HG03354 (cell line): ENCODE measurements around the gene NUDT4B.
"Not testable (repeated sequence)": the region's sequence is repeated elsewhere in the genome, so short reads cannot be mapped to it uniquely, and the experiment has no call there.

Experiments used
- ATAC-seq: cut with Tn5 transposase; IDR thresholded peaks from one replicate; pipeline ENCODE4 v1.9.1; 2021; ENCODE audit warnings: mild to moderate bottlenecking; ENCODE audit not compliant: unreplicated experiment, poor library complexity, severe bottlenecking

Gene NUDT4B

DNA sequence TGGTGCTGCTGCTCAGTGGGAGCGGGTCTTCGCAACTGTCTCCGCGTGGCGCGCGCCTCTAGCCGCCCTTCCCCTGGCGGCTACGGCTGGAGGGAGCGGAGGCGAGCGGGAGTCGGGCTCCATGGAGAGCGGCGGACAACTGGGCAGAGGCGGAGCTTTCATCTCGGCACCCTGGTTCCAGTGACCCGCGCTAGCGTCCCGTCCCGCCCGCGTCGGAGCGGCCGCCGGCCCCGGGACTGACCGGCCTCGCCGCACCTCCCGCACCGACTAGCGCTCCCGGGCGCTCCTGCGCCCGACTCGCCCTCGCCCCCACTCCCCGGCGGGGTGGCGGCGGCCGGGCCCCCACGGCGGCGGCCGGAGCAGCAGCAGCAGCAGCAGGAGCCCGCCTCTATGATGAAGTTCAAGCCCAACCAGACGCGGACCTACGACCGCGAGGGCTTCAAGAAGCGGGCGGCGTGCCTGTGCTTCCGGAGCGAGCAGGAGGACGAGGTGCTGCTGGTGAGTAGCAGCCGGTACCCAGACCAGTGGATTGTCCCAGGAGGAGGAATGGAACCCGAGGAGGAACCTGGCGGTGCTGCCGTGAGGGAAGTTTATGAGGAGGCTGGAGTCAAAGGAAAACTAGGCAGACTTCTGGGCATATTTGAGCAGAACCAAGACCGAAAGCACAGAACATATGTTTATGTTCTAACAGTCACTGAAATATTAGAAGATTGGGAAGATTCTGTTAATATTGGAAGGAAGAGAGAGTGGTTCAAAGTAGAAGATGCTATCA is at the start of gene NUDT4B:
Gene NUDT4B (plus strand): TSS at position 212 of the 772 bp plus-strand sequence. CDS start 179 bp downstream, at position 391.
- ATAC-seq = peak; percentile 61

DNA sequence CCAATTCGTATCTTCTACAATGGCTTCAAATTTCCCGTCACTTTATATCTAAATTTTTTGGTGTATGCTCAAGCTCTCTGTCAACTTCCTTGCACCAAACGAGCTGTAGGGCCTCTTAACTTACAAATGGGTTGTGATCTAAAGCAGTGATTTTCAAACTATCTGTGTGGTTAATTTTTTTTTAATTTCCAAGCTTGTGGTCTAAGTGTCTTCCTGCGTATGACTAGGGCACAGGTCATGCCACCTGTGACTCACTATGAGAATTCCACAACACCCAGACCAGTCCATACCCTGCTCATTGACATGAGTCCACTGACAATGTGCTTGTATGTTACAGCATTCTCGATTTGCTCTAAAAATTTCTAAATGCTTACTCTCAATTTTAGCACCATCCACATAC is 49.2 kb upstream of the NUDT4B start:
- ATAC-seq = not testable (repeated sequence)

DNA sequence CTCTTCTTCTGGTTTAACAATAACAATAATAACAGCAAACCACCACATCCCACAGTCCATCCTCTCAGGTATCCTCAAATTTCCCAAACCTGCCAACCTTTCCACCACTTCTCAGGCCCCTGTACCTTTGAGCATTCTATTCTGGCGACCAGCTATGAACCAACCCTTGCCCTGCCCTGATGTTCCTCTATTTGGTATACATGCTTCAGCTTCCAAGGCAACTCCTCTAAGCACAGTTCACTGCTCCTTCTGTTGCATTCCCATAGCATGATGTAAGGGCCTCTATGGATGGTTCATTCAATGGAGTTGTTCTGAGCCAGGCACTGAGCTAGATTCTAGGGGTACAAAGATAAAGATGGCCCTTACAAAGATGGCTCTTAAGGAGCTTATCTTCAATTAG is 46.3 kb upstream of the NUDT4B start:
- ATAC-seq = not testable (repeated sequence)

DNA sequence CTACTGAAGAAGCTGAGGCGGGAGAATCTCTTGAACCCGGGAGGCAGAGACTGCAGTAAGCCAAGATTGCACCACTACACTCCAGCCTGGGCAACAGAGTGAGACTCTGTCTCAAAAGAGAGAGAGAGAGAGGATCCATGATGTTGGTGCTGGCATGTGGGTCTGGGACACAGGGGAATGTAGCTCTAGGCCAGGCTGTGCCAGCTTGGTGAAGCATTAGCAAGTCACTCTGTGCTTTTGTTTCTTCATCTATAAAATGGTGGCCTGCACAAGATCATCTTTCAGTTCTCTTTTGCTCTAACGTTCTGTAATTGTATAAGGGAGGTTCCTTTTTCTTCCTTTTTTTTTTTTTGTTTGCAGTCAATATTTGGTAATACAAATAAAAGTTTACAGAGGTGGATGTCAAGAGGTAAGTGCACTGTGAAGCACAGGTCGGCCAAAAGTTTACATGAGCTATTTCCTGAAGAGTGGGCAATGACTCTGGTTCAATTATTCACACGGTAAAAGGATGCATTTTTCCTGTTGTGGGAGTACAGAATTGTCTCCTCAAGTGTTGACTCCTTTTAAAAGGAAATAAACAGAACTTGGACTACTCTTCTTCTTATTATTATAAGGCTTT is 44.5 kb upstream of the NUDT4B start:
- ATAC-seq = not testable (repeated sequence)

DNA sequence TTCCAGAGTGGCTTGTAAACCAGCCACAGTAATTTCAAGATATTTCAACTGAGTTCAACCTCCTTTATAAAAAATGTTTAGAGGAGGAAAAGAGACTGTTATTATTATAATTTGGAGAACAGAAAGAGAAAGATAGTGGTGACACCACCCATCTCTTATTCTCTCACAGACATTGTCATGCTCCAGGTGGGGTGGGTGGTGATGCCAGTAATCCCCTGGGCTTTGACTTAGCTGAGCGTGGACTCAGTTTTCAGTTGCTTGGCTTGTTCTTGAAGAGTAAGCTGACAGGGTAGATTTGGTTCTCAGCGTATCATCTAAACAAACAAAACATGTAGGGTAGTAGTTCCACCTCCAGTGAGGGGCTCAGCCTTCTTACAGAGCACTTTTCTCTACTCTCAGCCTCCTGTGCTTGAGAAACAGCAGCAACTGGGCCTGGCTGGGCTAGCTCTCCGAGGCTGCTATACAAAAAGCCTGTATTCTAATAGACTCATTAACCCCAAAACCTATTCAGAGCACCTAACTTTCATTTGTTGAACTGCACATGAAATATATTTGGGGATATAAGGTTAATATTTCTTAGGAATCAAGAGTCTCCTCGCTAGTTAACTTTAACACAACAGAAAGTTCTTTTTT is 43.1 kb upstream of the NUDT4B start:
- ATAC-seq = peak; percentile 73

DNA sequence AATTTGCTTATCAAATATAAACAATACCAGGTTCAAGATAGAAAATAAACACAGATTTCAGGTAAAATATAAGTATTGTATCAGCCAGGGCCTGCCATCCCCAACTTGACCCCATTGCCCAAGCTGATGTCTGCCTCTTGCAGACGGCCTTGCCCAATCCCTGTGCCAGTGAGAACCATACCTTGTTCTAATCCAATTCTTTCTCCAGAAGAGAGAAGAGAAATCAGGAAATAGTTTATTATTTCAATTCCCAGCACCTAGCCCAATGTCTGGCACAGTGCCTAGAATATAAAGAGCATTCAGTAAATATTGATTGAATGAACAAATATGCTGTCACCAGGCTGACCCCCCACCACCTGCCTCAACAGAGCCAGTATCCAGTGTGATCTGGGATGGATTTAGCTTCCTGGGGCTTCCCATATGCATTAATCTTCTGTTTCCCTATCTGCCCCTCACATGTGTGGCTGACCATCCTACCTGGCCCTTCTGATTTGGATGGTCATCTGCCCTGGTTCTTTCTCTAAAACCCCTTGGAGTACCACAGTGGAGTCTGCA is 39.7 kb upstream of the NUDT4B start:
- not testable (repeated sequence) for ATAC-seq

DNA sequence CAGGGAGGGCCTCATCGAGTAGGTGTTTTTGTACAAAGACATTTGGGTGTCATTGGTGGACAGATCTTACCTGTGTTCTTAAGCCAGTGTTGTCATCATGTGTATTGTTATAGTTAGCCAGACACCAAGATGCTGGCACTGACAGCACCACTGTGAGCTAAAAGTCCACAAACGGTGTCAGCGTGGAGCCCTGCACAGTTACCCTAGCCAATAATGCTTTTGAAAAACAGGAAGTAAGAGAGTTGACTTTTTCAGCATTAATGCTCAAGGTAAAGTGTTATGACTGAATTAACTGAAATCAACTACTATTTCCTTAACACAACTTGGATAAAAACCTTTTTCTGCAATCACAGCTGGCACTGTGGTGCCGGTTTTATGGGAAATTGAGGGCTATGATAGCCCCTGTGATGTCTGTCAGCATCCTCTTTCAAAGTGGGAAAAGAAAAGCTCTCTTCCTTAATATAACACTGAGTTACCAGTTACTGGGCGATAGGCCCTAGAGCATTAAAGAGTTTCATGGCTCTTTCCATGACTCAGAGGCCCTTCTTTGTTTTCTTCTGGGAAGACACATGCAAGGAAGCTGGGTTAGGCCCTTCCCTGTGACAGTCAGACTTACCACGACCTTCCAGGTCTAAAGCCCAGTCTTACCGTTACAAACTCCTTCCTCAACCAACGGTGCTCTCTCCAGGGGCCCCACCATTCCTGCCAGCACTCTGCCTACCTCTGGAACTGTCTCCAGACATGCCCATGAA is 37.6 kb upstream of the NUDT4B start:
- ATAC-seq = not testable (repeated sequence)

DNA sequence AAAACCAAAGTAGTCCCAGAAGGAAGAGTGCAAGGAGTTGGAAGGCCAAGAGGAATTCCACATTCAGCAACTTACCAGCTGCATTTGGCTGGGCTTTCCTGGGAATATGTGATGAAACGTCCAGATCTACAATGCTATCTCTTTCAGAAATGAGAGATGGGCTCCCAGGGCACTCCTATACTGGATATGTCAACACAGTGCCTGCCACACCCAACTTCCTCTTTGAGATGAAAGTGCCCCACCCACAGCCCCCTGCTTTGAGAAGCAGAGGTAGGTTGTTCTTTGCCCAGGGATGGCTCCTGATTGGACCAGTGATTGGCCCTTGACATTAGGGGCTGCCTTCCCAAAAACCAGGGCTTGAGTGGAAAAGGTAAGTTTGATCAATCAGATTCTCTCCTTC is 36.2 kb upstream of the NUDT4B start:
- ATAC-seq = not testable (repeated sequence)

DNA sequence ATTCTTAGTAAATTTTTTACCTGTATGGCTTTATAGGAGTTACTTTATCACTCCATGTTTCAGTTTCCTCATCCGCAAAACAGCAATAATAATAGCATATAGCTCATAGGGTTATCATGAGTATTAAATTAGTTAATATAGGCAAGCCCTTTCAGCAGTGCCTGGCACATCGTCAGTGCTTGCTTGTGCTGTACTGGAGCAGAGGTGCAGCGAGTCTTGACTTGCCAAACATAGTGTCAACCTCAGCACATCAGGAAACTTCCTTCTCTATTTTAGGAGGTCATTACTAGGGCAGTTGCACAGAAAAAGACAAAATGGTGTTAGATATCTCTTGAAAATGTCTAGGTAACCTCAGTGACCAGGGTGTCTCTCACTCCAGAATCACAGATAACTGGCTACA is 33.1 kb upstream of the NUDT4B start:
- not testable (repeated sequence) for ATAC-seq

DNA sequence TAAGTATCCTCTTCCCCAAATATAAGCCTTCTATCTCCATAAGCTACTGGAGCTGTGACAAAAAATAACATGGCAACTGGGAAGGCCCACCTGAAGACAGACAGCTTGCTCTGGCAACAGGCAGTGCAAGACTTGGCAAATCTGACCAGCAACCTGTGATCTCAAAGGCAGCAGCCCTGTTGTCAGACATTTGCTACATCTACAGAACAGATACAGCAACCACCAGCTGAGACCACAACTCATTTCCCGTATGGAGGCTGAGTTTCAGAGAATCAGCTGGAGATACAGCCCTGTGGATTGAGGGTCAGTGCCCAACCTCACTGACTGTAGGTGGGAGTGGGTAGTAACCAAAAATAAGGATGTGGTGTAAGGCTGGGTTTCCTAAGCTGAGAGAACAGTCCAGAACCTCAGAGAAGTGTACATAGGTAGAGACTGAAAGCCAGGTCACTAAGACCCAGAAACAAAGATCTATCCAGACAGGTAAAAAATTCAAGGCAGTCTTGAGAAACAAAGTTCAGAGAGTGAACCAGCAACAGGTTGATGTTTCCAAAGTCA is 31.5 kb upstream of the NUDT4B start:
- not testable (repeated sequence) for ATAC-seq

DNA sequence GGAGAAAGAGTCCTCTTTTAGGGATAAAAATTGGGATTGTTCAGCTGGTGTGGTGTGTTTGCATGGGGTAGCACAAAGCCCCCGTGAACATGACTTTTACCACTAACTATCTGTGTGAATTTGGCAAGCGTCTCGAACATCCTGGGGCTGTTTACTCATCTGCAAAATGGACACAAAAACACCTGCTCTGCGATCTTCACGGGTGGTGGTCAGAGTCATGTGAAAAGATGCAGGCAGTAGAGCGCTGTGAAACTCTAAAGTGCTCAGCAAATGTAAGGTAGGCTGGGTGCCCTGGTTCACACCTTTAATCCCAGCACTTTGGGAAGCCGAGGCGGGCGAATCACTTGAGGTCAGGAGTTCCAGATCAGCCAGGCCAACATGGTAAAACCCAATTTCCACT is 27.7 kb upstream of the NUDT4B start:
- not testable (repeated sequence) for ATAC-seq

DNA sequence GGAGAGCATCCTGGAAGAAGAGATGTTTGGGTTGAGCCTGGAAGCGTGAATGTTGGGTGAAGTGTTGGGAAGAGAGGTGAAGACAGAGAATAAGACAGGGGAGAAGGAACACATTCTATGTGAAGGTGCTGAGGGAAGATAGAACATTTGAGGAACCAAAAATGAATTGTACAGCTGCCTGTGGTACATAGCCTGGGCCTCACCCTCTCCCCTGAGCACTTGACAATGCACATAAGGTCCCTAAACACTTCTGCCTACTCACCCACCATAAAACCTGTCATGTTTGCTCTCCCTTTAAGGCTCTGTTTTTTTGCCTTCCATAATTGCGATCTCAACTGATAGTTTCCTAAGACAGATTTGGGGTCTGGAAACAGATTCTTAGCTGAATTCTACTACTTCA is 25.8 kb upstream of the NUDT4B start:
- ATAC-seq = not testable (repeated sequence)

DNA sequence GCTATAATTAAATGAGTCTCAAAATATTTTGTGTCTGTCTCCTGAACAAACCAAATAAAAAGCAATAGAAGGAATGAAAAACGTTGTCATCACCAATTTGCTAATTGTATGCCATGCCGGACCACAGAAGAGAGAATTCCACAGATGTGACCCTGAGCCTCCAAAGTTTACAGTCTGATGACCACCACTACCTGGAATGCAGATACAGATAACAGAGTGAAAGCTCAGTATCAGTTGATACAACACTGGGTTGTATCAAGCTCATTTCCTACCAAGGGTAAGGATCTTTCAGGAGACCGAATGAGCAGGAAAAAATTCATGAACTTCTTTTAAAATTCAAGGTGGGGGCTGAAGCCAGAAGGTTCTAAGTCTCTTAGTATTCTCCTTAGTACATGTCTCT is 25.1 kb upstream of the NUDT4B start:
- not testable (repeated sequence) for ATAC-seq

DNA sequence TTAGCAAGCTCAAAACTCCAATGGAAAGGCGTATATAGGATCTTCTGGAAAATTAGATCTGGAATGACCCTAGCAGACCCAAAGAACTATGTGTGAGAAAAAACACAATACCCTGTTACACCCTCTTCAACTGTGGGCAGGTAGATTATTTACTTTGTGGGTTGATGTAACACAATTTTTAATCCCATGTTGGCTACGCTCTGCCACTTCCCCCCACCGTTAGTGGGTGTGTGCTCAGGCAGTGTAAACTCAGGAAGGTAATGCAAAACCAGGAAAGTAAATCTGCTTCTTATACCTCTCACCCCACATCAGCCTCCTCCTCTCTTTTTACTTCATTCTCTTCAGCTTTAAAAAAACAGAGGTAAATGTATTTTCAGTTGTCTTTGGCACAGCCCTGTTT is 23.7 kb upstream of the NUDT4B start:
- ATAC-seq = not testable (repeated sequence)

DNA sequence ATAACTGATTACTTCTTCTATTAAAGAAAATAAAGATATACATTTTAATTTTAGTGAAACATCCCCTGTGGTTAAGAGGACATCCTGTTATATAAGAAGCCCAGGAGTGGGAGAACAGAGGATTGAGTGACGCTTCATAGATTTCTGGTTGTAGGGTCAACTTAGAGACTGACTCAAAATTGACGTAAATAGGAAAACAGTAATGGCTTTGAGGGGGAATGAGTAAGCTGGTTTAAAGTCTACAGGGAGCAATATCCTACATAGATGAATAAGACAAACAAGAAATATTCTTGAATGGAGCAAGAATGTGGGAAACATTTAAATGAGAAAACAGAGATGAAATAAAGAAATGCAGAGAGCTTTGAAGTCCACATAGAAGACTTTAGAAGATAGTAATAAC is 20.7 kb upstream of the NUDT4B start:
- not testable (repeated sequence) for ATAC-seq

DNA sequence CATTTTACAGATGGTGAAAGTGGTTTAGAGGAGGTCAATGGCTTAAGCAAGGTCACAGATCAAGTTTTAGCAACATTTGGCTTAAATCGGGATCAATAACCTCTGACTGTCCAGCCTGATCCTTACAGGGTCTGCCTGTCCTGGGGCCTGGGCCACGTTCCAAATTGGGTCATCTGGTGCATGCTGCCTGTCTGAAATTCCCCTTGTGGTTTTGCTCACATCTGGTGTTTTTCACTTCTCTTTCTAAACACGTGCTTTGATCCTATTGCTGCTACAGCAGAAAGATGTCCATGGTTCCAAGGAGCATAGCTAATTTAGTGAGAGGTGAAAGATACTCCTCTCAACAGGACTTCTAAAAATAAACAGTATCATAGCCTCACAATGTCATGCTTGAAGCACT is 19.4 kb upstream of the NUDT4B start:
- peak; percentile 65 for ATAC-seq

DNA sequence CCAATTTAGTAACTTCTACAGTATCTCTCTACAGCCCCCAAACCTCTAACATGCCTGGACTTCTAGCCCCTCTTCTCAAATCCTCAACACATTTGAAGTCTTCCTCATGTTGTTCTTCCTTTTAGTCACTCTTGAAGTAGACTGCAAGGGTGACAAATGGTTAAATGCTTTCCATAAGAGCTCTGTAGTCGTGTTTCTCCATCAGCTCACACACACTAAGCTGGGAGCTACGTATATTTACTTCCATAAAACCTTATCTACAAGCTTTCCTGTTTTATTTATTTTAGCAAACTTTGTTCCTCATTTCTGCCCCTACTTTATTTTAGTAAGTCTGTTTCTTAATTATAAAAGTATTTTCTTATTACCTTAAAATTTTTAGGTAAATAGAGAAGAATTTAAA is 19.0 kb upstream of the NUDT4B start:
- not testable (repeated sequence) for ATAC-seq

DNA sequence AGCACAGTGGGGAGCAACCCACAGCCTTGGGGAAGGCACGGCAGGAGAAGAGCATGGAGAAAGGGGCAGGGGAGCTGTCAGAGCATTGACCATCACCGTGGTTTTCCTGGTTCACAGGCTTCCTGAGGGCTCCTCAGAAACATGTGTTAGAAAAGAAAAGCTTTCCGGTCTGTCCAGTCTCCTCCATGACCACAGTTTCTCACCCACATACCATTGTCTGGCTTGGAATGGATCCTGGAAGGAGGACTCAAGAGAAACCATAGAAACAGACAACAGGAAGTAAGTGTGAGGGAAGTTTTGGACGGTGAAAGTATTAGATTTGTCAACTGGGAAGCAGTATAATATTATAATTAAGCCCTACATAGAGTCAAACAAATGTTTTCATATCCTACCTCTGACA is 16.3 kb upstream of the NUDT4B start:
- not testable (repeated sequence) for ATAC-seq

DNA sequence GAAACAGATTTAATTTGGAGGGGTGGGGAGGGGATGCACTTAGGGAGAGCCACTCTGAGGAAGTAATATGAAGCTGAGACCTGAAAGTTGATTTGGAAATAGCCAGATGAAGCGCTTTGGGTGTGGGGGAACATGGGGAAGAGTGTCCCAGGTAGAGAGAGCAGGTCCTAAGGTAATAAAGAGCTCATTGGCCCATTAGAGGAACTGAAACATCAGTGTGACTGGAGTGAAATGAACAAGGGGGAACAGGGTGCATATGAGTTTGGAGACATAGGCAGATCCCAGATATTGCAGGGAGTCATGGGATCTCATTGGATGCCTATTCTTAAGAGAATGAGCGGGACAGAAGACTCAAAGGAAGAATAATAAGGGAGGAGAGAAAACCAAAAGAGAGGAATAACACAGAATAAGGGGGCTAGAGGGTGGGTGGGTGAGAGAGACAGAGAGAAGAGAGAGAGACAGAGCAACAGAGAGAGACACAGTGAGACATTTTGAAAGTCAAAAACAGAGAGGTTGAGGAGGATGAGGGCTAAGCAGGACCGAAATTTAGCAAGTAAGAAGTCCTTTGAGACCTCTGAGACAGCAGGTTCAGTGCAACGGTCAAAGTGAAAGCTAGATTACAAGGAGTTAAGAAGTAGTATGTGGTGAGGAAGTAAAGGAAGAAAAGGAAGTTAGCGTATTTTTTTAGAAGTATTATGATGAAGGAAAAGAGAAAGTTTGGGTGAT is 14.8 kb upstream of the NUDT4B start:
- peak; percentile 82 for ATAC-seq
